ENCODE measurements around the gene NEK2.

Gene NEK2

DNA sequence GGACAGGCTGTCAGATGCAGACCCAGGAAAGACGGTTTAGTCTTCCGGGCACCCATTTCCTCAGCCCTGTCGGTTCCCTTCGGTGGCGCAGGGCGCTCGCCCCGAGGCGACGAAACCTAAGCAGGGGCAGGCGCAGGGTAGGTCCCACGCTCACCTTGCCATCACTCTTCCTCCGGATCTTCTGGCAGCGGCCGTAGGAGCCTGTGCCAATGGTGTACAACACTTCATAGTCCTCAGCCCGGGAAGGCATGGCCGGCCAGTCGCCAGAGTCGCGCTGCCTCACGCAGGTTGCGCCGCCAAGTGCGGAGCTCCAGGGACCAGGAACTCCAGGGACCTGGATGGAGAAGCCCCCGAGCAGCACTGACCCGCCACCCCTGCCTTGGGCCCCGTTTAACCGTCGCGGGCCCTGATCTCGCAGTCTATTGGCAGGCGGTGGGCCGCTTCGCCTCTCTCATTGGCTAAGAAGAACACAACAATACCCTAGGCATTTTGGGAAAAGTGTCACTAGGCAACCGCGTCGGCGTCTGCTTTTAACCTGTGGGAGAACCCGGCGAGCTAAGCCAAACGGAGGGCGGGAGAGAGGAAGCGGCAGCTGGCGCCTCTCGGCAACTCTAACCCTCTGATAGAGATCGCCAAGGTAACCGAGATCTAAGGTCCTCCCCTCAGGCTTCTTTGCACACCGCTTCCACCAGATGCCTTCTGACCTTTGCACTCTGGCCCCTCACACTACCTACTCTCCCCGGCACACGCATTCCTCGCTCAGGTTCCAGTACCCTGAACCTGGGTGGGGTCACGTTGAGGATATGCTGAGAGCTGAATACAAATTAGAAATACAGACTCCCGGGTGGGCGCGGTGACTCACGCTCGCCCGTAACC, at the start of gene NEK2:
Gene NEK2, minus strand, starts transcription at position 392 of the 876 bp plus-strand sequence. Its CDS starts 142 bp downstream, at position 250.
- TF ChIP-seq GATA3 (IDR thresholded peaks at IDR 0.05; ENCODE audit: low read depth, low read length): no peak
- TF ChIP-seq GATA2 (IDR thresholded peaks at IDR 0.05; ENCODE audit: low read depth, low read length): peak; percentile 72

DNA sequence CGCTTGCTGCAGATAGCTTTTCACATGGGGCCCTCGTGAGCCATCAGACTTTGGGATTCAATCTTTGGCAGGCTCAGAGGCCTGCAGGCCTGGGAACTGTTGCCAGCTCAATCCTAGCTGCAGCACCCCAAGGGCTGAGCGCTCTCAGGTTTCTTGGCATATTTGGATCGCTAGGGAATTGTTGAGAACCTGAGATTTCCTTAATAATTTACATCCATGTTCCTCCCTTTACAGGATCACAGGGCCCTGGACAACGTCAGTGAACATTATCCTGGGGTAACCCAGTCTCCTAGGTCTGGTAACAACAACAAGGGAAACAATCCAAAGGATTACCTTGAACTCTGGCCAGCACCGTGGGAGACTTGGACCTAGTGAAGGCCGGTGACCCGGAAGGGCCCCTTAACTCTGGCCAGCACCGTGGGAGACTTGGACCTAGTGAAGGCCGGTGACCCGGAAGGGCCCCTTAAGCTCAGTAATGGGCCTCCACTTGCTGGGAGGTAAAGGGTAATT, 49.3 kb upstream of the NEK2 start:
- no peak for TF ChIP-seq GATA2 (IDR thresholded peaks at IDR 0.05; ENCODE audit: low read depth, low read length)
- no peak for TF ChIP-seq GATA3 (IDR thresholded peaks at IDR 0.05; ENCODE audit: low read depth, low read length)

DNA sequence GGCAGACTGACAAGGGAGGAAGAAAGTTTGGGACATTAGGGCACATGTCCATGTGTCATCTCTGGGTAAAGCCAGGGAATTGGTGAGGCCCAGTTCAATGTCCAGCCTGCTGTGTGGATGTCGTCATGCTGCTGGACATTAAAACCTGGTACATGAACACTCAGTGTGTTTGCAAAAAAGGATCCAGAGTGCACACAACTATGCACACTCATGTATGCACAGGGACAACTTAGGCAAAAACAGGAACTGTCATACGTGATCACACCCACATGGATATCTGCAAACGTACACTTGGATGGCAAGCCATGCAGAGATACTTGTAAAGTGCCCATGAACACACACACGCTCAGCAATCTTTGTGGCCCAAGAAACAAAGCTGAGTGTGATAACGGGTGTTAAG, 47.9 kb upstream of the NEK2 start:
- no peak for TF ChIP-seq GATA3 (IDR thresholded peaks at IDR 0.05; ENCODE audit: low read depth, low read length)
- no peak for TF ChIP-seq GATA2 (IDR thresholded peaks at IDR 0.05; ENCODE audit: low read depth, low read length)

DNA sequence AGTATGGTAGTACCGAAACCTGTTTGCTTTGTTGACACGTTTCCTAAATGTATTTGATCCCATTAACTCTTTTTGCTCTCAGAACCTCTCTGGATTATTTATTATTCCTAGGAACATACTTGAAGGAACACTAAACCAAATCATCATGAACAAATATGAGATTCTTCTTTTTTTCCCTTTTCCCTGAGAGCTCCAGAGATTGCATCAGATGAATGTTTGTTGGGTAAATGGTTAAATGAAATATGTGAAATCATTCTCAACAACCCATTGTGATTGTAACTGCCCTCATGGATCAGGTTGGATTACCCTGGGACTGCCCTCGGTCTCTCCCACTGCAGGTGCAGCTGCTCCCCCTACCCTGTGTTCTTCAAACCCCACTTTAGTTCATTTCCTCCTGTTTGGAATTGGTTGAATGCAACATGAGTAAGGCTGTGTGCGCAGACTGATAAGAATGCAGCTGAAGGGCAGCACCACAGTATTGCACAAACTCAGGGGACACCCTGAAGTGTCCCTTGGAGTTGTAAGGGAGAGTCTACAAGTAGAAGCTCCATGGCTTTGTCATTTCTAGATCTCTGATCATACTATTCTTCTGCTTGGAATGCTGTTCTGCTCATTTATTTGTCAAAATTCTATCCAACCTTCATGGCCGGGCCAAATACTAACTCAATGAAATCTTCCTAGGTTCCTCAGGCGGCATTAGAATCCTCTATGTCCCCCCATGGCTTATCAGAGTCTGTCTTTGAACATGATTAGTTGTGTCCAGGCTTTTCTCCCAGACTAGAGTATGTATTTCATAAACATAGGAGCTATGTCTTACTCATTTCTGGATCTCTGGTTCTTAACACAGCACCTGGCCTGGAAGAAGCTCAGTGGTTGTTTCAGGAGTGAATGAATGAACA, 47.1 kb upstream of the NEK2 start:
- TF ChIP-seq GATA2 (IDR thresholded peaks at IDR 0.05; ENCODE audit: low read depth, low read length): no peak
- no peak for TF ChIP-seq GATA3 (IDR thresholded peaks at IDR 0.05; ENCODE audit: low read depth, low read length)

DNA sequence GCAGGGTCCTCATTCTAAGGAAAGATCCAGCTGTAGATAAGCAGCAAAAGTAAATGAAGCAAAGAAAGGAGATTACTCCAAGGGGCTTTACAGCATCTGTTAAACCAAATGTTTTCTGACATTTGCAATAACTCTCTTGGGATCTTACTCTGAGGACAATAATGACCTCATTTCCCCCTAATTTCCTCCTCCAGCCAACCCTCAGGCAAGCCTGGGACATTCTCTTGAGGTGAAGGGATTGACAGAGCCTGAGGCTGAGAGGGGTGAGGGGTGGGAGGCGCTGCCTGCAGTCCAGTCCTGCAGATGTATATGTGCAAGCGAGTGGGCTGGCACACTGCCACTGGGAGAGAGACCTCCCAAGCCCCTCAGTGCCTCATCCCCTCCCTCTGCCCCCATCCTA, 40.5 kb upstream of the NEK2 start:
- TF ChIP-seq GATA2 (IDR thresholded peaks at IDR 0.05; ENCODE audit: low read depth, low read length): no peak
- TF ChIP-seq GATA3 (IDR thresholded peaks at IDR 0.05; ENCODE audit: low read depth, low read length): no peak

DNA sequence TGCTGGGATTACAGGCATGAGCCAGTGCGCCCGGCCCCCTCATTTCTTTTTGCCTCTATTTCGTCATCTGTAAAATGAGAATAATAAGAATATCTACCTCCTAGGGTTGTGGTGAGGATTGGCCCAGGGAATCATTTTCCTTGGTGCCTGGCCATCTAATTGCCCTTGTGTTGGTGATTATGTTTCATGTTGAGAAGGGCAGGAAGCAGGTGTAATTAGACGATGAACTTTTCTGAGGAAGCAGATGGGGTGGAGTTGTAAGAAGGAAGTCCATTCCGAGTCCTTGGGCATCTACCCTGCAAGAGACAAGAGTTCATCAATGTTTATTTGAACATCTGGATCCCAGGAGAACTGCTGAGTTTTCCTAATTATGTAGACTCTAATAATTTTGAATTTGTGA, 38.7 kb upstream of the NEK2 start:
- TF ChIP-seq GATA2 (IDR thresholded peaks at IDR 0.05; ENCODE audit: low read depth, low read length) (no peak), GATA3 (IDR thresholded peaks at IDR 0.05; ENCODE audit: low read depth, low read length) (no peak)

DNA sequence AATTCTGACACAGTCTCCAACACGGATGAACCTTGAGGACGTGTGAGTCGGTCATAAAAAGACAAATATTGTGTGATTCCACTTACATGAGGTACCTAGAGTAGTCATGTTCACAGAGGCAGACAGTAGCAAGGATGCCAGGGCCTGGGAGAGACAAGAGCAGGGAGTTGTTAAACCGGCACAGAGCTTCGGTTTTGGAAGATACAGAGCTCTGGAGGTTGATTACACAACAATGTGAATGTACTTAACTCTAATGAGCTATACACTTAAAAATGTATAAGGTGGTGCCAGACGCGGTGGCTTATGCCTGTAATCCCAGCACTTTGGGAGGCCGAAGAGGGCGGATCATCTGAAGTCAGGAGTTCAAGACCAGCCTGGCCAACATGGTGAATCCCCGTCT, 37.8 kb upstream of the NEK2 start:
- TF ChIP-seq GATA3 (IDR thresholded peaks at IDR 0.05; ENCODE audit: low read depth, low read length) (no peak), GATA2 (IDR thresholded peaks at IDR 0.05; ENCODE audit: low read depth, low read length) (no peak)

DNA sequence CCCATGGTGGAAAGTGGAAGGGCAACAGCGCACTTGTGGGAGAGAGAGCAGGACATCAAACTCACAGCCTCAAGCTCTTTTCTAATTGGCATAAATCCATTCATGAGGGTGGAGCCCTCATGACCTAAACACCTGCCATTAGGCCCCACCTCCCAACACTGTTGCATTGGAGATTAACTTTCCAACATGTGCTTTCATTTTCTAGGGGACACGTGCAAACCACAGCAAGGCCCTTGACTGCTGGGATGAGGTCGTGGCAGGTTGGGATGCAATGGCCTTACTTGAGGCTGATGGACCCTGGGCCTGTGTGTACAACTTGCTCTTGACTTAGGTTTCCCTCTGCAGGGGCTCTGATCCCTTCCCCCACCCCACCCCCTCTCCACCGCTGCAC, 35.9 kb upstream of the NEK2 start:
- TF ChIP-seq GATA2 (IDR thresholded peaks at IDR 0.05; ENCODE audit: low read depth, low read length) (no peak), GATA3 (IDR thresholded peaks at IDR 0.05; ENCODE audit: low read depth, low read length) (no peak)

DNA sequence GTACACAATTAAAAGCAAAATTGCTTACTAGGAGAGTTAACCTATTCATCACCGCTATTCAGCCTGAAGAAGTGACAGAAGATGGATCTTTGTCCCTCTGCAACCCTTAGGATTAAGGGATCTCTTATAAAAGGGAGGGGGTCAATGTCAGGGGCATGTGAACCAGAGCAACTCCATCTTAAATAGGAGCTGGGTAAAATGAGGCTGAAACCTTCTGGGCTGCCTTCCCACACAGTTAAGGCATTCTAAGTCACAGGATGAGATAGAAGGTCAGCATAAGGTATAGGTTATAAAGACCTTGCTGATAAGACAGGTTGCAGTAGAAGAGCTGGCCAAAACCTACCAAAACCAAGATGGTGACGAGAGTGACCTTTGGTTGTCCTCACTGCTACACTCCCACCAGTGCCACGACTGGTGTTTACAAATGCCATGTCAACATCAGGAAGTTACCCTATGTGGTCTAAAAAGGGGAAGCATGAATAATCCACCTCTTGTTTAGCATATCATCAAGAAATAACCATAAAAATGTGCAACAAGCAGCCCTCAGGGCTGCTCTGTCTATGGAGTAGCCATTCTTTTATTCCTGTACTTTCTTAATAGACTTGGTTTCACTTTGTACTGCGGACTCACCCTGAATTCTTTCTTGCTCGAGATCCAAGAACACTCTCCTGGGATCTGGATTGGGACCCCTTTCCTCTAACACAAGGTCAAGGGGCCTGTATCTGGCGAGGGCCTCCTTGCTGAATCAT, 35.3 kb upstream of the NEK2 start:
- TF ChIP-seq GATA2 (IDR thresholded peaks at IDR 0.05; ENCODE audit: low read depth, low read length): no peak
- no peak for TF ChIP-seq GATA3 (IDR thresholded peaks at IDR 0.05; ENCODE audit: low read depth, low read length)

DNA sequence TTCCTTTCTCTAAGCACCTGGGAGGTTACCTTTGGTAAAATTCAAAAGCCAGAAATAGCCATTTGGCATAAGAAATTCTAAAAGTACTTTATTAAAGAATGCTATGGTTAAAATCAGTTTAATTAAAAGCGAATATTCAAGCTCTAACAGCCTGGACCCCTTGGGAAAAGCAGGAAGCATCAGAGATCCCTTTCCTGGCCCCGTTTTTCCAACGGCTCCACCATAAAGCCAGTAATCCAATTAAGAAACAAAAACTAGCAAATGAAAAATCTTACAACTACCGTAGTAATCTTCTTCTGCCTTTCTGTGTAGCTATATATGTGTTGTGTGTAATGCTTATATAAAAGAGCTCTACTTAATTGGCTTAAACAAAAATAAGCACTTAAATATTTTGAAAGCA, 33.5 kb upstream of the NEK2 start:
- TF ChIP-seq GATA3 (IDR thresholded peaks at IDR 0.05; ENCODE audit: low read depth, low read length) (no peak), GATA2 (IDR thresholded peaks at IDR 0.05; ENCODE audit: low read depth, low read length) (no peak)

DNA sequence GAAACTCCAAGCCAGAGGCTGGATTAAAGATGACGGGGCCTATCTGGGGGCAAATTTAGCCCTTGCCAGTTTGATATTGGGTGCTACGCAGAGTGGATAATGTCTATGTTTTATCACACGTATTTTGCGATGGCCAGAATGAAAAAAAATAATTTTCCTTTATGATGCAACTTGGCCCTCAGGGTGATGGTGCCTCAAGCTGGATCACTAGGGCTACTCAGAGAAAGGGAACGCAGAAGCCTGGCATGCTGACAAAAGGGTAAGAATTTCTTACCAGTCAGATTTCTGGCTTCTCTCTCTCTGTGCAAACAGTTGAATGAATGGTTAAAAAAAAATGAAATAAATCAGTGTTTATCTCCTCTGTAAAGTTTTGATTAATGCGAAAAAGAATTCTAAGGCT, 32.6 kb upstream of the NEK2 start:
- no peak for TF ChIP-seq GATA2 (IDR thresholded peaks at IDR 0.05; ENCODE audit: low read depth, low read length)
- TF ChIP-seq GATA3 (IDR thresholded peaks at IDR 0.05; ENCODE audit: low read depth, low read length): no peak

DNA sequence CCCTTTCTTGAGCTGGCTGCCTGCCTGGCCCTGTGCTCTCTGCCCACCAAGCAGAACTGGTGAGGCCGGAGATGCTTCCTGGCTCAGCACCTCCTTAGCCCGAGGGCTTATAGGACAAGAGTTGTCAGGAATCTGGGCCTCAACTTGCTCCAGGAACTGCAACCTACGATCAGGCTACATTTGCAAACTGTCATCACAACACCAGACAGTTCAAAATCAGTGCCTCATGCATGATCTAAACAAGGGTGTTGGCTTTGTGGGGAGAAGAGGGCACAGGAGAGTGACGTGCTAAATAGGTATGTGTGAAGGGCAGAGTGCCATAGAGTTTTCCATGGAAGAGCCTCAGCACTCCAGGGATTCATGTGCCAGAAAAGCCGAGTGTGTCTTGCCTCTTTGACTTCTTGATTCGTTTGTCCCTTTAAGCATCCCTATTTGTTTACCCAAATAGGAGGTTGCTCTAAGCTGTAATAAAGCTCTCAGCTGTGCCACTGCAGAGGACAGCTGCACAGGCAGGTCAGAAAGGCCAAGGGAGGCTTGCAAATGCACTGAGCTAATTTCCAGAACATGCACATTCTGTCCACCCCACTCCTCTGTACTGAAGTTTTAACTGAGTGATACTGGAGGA, 30.2 kb upstream of the NEK2 start:
- TF ChIP-seq GATA3 (IDR thresholded peaks at IDR 0.05; ENCODE audit: low read depth, low read length): no peak
- TF ChIP-seq GATA2 (IDR thresholded peaks at IDR 0.05; ENCODE audit: low read depth, low read length): no peak

DNA sequence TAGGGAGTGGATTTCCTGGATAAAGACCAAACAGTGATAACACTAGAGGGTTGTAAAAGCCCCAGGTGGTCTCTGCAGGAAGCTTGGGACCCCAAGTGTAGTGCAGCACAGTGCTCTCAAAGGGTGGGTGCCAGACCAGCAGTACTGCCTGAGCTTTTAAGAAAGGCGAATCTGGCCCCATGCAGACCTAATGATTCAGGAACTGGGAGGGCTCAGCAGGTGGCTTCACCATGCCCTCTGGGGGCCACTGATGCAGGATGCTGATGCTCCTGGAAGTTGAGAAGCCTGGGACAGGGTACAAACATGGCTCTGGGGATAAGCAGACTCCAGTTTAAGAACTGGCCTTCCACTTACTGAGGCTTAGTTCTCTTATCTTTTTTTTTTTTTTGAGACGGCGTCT, 29.1 kb upstream of the NEK2 start:
- no peak for TF ChIP-seq GATA2 (IDR thresholded peaks at IDR 0.05; ENCODE audit: low read depth, low read length)
- TF ChIP-seq GATA3 (IDR thresholded peaks at IDR 0.05; ENCODE audit: low read depth, low read length): no peak
